ENCODE measurements around the gene BBS5. TPM values are rescaled to one million over a fixed set of nuclear protein-coding genes. Genes with fewer than 3 reads are reported as not detected.

BBS5 gene
- total RNA-seq, 1 experiment from 2014 or later = 0.31 TPM

GRCh38 chr2:169468841-169469240 is 10.5 kb upstream of the BBS5 start:
- Histone ChIP-seq H3K4me1 (replicated peaks; ENCODE audit: insufficient read depth) (no peaks in the 10 kb centered on the region), H3K27ac (no peak overlapping the region), H3K9me2 (ENCODE audit: insufficient read depth) (no peaks in the 10 kb centered on the region), H3K4me2 (no peak overlapping the region), H3K79me2 (ENCODE audit: low read depth) (no peaks in the 10 kb centered on the region), H3K27me3 (ENCODE audit: insufficient read depth, low read depth) (no peaks in the 10 kb centered on the region), H3K4me3 (no peak overlapping the region), H3K9me3 (ENCODE audit: insufficient read depth, low read depth) (no peaks in the 10 kb centered on the region), H2AFZ (no peak overlapping the region), H3K36me3 (ENCODE audit: low read depth) (no peaks in the 10 kb centered on the region), H3F3A (ENCODE audit: insufficient read depth, low read depth) (no peaks in the 10 kb centered on the region), H4K20me1 (ENCODE audit: insufficient read depth) (no peaks in the 10 kb centered on the region)
- no peak for TF ChIP-seq CTCF (conservative IDR thresholded peaks at IDR 0.05)
- TF ChIP-seq EZH2 (IDR thresholded peaks at IDR 0.05; ENCODE audit: low read depth) = no peak
- intact Hi-C loops (cut with micrococcal nuclease; ENCODE audit: unreplicated experiment) = no loop called here
- POLR2A ChIA-PET (ENCODE audit: unreplicated experiment) = no interaction called here
- no TSS peak for BruUV-seq (replicated peaks)
- CTCF ChIA-PET = no interaction called here
- no peak for DNase-seq

GRCh38 chr2:169469952-169470572 is 9.2 kb upstream of the BBS5 start:
- TF ChIP-seq EZH2 (IDR thresholded peaks at IDR 0.05; ENCODE audit: low read depth) = no peak
- TF ChIP-seq CTCF (conservative IDR thresholded peaks at IDR 0.05) = no peak
- Histone ChIP-seq H3K4me3 (no peak overlapping the region), H3K4me2 (no peak overlapping the region), H2AFZ (no peak overlapping the region), H3K27ac (no peak overlapping the region), H4K20me1 (ENCODE audit: insufficient read depth) (no peaks in the 10 kb centered on the region), H3K27me3 (ENCODE audit: insufficient read depth, low read depth) (no peaks in the 10 kb centered on the region), H3K9me2 (ENCODE audit: insufficient read depth) (no peaks in the 10 kb centered on the region), H3K36me3 (ENCODE audit: low read depth) (no peaks in the 10 kb centered on the region), H3F3A (ENCODE audit: insufficient read depth, low read depth) (no peaks in the 10 kb centered on the region), H3K4me1 (replicated peaks; ENCODE audit: insufficient read depth) (no peaks in the 10 kb centered on the region), H3K79me2 (ENCODE audit: low read depth) (no peaks in the 10 kb centered on the region), H3K9me3 (ENCODE audit: insufficient read depth, low read depth) (no peaks in the 10 kb centered on the region)
- no peak for DNase-seq
- BruUV-seq (replicated peaks) = no TSS peak
- POLR2A ChIA-PET (ENCODE audit: unreplicated experiment) = no interaction called here
- intact Hi-C loops (cut with micrococcal nuclease; ENCODE audit: unreplicated experiment) = no loop called here
- CTCF ChIA-PET = interaction anchor here (0.7 kb wide), 1 partner anchor 128 kb away, joined by 3 read pairs; no protein-coding TSS in a partner anchor

GRCh38 chr2:169472249-169472648 is 7.0 kb upstream of the BBS5 start:
- Histone ChIP-seq H2AFZ (no peak overlapping the region), H3K4me2 (no peak overlapping the region), H3K4me3 (no peak overlapping the region), H3K27ac (no peak overlapping the region), H3K9me2 (ENCODE audit: insufficient read depth) (no peaks in the 10 kb centered on the region), H3K79me2 (ENCODE audit: low read depth) (no peaks in the 10 kb centered on the region), H3K4me1 (replicated peaks; ENCODE audit: insufficient read depth) (no peaks in the 10 kb centered on the region), H3K9me3 (ENCODE audit: insufficient read depth, low read depth) (no peaks in the 10 kb centered on the region), H3K36me3 (ENCODE audit: low read depth) (no peaks in the 10 kb centered on the region), H3K27me3 (ENCODE audit: insufficient read depth, low read depth) (no peaks in the 10 kb centered on the region), H3F3A (ENCODE audit: insufficient read depth, low read depth) (no peaks in the 10 kb centered on the region), H4K20me1 (ENCODE audit: insufficient read depth) (no peaks in the 10 kb centered on the region)
- CTCF ChIA-PET = no interaction called here
- intact Hi-C loops (cut with micrococcal nuclease; ENCODE audit: unreplicated experiment) = no loop called here
- DNase-seq = no peak
- POLR2A ChIA-PET (ENCODE audit: unreplicated experiment) = no interaction called here
- TF ChIP-seq EZH2 (IDR thresholded peaks at IDR 0.05; ENCODE audit: low read depth) = no peak
- no peak for TF ChIP-seq CTCF (conservative IDR thresholded peaks at IDR 0.05)
- BruUV-seq (replicated peaks) = no TSS peak
